Endothelial cell of umbilical vein (primary cell): Measurements from ENCODE around the gene METTL27. TPM values are rescaled to one million over a fixed set of nuclear protein-coding genes. Genes with fewer than 3 reads are reported as not detected.

Source experiments
- BruUV-seq: library from RNA; stranded (reverse); fragments of 400-500 nt; replicated peaks from 2 replicates; lab custom pipeline; 2021; lab: Mats Ljungman, UMichigan
- CTCF ChIA-PET: fragments of 300-600, 350-600 bp; sonication (Branson Sonifier 250); formaldehyde crosslinking; loops from one replicate; lab custom pipeline; 2021; ENCODE audit warnings: antibody characterized with exemption, inconsistent platforms; lab: Charles Lee
- POLR2A ChIA-PET: fragments of 300-600, 350-600 bp; sonication (Branson Sonifier 250); formaldehyde crosslinking; loops from one replicate; lab custom pipeline; 2021; ENCODE audit warnings: antibody characterized with exemption, inconsistent platforms; lab: Charles Lee
- DNase-seq: peaks from one replicate; pipeline ENCODE4 v3.0.0-alpha.2; 2011; ENCODE audit warnings: low read depth, low spot score
- FAIRE-seq: peaks from 2 replicates; lab custom pipeline; 2011; peaks lifted over from hg19 to GRCh38; lab: Jason Lieb, UNC
- H2AFZ ChIP-seq: 2 replicates; pipeline ENCODE4 v1.6.0; 2012; ENCODE audit warnings: low read depth, low read length, control low read depth, inconsistent platforms
- H3K27ac ChIP-seq: 2 replicates; pipeline ENCODE4 v1.5.1; 2011; ENCODE audit warnings: low read depth, mild to moderate bottlenecking, control low read depth, low read length, moderate library complexity; ENCODE audit not compliant: insufficient read depth
- H3K27me3 ChIP-seq, 2 experiments: 2 replicates each; pipeline versions ENCODE4 v1.6.0 to v1.6.1; 2011; ENCODE audit warnings: low read length in 2 of 2, mixed read lengths in 1 of 2; ENCODE audit not compliant: control insufficient read depth in 2 of 2, insufficient read depth in 2 of 2
- H3K36me3 ChIP-seq, 2 experiments: 2 replicates in 1 of 2; 3 replicates in 1 of 2; pipeline ENCODE4 v1.5.1; 2011; ENCODE audit warnings: low read length in 2 of 2, mild to moderate bottlenecking in 1 of 2, moderate library complexity in 1 of 2; ENCODE audit not compliant: control insufficient read depth in 2 of 2, insufficient read depth in 2 of 2; ENCODE audit errors: extremely low read depth in 1 of 2
- H3K4me1 ChIP-seq: 3 replicates; pipeline ENCODE4 v1.5.1; 2011; ENCODE audit warnings: mild to moderate bottlenecking, low read length; ENCODE audit not compliant: control insufficient read depth, insufficient read depth; ENCODE audit errors: extremely low read depth
- H3K4me2 ChIP-seq: 2 replicates; pipeline ENCODE4 v1.6.1; 2011; ENCODE audit warnings: low read length, control low read depth, mixed read lengths; ENCODE audit not compliant: insufficient read depth
- H3K4me3 ChIP-seq, 3 experiments: fragments of 200-600 bp in 1 of 3; sonication (generic), shearing (Covaris generic) in 1 of 3; replicated peaks in 1 of 3; 2 replicates each; pipeline ENCODE4 v1.5.1; 2011 to 2016; ENCODE audit warnings: control low read depth in 3 of 3, low read length in 3 of 3, mild to moderate bottlenecking in 2 of 3, inconsistent platforms in 1 of 3, low read depth in 1 of 3, moderate library complexity in 1 of 3; ENCODE audit not compliant: insufficient read depth in 1 of 3
- H3K79me2 ChIP-seq: 2 replicates; pipeline ENCODE4 v1.6.0; 2012; ENCODE audit warnings: low read length, inconsistent platforms; ENCODE audit not compliant: control insufficient read depth, insufficient read depth
- H3K9ac ChIP-seq: replicated peaks from 2 replicates; pipeline ENCODE3; 2011; ENCODE audit warnings: low read length, control low read depth; ENCODE audit not compliant: insufficient read depth; ENCODE audit errors: extremely low read depth
- H3K9me1 ChIP-seq: replicated peaks from 3 replicates; pipeline ENCODE4 v1.6.0; 2011; ENCODE audit warnings: mild to moderate bottlenecking, low read length; ENCODE audit not compliant: control insufficient read depth, insufficient read depth; ENCODE audit errors: extremely low read depth
- H3K9me3 ChIP-seq: replicated peaks from 2 replicates; pipeline ENCODE4 v1.5.1; 2012; ENCODE audit warnings: low read length, inconsistent platforms; ENCODE audit not compliant: control insufficient read depth, insufficient read depth
- H4K20me1 ChIP-seq: replicated peaks from 2 replicates; pipeline ENCODE3; 2011; ENCODE audit warnings: mild to moderate bottlenecking, low read length; ENCODE audit not compliant: control insufficient read depth, insufficient read depth; ENCODE audit errors: extremely low read depth
- CTCF ChIP-seq, 2 donors: IDR thresholded peaks; 1 replicate in 1 of 2; 2 replicates in 1 of 2; pipeline ENCODE4 v1.5.1; 2011; ENCODE audit warnings: low read length in 2 of 2, mild to moderate bottlenecking in 2 of 2, moderate library complexity in 2 of 2, control low read depth in 1 of 2, inconsistent platforms in 1 of 2, low read depth in 1 of 2; ENCODE audit not compliant: insufficient read depth in 1 of 2; ENCODE audit errors: extremely low read depth in 1 of 2
- EZH2 ChIP-seq: IDR thresholded peaks from 2 replicates; pipeline ENCODE4 v1.6.1; 2012; ENCODE audit warnings: borderline replicate concordance, low read depth, mild to moderate bottlenecking, moderate library complexity, low read length, inconsistent platforms; ENCODE audit not compliant: severe bottlenecking
- FOS ChIP-seq: IDR thresholded peaks from 2 replicates; pipeline ENCODE4 v1.6.1; 2011; ENCODE audit warnings: mild to moderate bottlenecking, low read length, moderate library complexity, borderline replicate concordance; ENCODE audit not compliant: insufficient read depth
- GATA2 ChIP-seq: IDR thresholded peaks from 2 replicates; pipeline ENCODE4 v1.7.0; 2011; ENCODE audit warnings: low read depth, mild to moderate bottlenecking, moderate library complexity, mixed read lengths, low read length; ENCODE audit not compliant: insufficient read length, insufficient read depth
- JUN ChIP-seq: IDR thresholded peaks from 2 replicates; pipeline ENCODE4 v1.6.1; 2011; ENCODE audit warnings: borderline replicate concordance, low read depth; ENCODE audit not compliant: insufficient read length, insufficient read depth
- MAX ChIP-seq: IDR thresholded peaks from 2 replicates; pipeline ENCODE4 v1.6.1; 2011; ENCODE audit not compliant: insufficient read depth, insufficient read length
- MYC ChIP-seq: IDR thresholded peaks from one replicate; pipeline ENCODE4 v1.6.1; 2011; ENCODE audit warnings: mild to moderate bottlenecking, low read depth, low read length
- POLR2A ChIP-seq: IDR thresholded peaks from 2 replicates; pipeline ENCODE4 v1.6.1; 2012; ENCODE audit warnings: low read depth, mild to moderate bottlenecking, control low read depth, low read length
- POLR2AphosphoS5 ChIP-seq: IDR thresholded peaks from 2 replicates; pipeline ENCODE4 v1.6.1; 2012; ENCODE audit warnings: low read depth, mild to moderate bottlenecking, control low read depth, low read length, moderate library complexity; ENCODE audit not compliant: insufficient read depth
- dilution Hi-C: fragments of 300-500 bp; cut with MboI; formaldehyde crosslinking; loops from one replicate; pipeline ENCODE4 v1.15.0; 2019; ENCODE audit warnings: low sequenced_read_pairs; ENCODE audit not compliant: extremely low pct_ligation_motif_present
- intact Hi-C: fragments of 100-400 bp; cut with micrococcal nuclease; formaldehyde crosslinking; loops from one replicate; pipeline ENCODE4 v1.10.0; 2022
- polyA plus RNA-seq, 4 experiments: library from polyadenylated mRNA; depleted of rRNA in 3 of 4; stranded (reverse) in 3 of 4; unstranded in 1 of 4; fragments of >200 nt; gene quantifications; 2 replicates each; pipeline versions ENCODE4 v1.2.1 to v1.2.3, GENCODE V29; 2011 to 2012; ENCODE audit warnings: missing spikeins in 1 of 4
- total RNA-seq: library from RNA; stranded (reverse); gene quantifications from 2 replicates; pipeline ENCODE4 v1.2.3, GENCODE V29; 2021

METTL27 gene
- total and polyA plus RNA-seq, 2 donors (not counting 3 experiments of a cell fraction or from before 2014, with no cell fraction given) = 6.9 to 10.8 TPM

GRCh38 chr7:73809467-73809951 is 32.8 kb downstream of the METTL27 start:
- no peak overlapping the region for H3K27ac ChIP-seq
- ChIA-PET CTCF (interaction anchor here (0.8 to 7.7 kb wide), 3 partner anchors 9 to 217 kb away, joined by 3 to 110 read pairs (median 15); no protein-coding TSS in a partner anchor), POLR2A (no interaction called here)
- intact Hi-C loops (no loop called here), dilution Hi-C loops (no loop called here)
- DNase-seq = no peak
- no peak overlapping the region for H3K4me3 ChIP-seq
- H3K9me3 ChIP-seq = no peaks in the 10 kb centered on the region
- H3K4me1 ChIP-seq = no peaks in the 10 kb centered on the region
- no peak overlapping the region for H3K4me2 ChIP-seq
- no peak for FAIRE-seq
- no peaks in the 10 kb centered on the region for H3K27me3 ChIP-seq
- H2AFZ ChIP-seq = no peak overlapping the region
- H3K9me1 ChIP-seq = no peaks in the 10 kb centered on the region
- H4K20me1 ChIP-seq = no peaks in the 10 kb centered on the region
- no peak overlapping the region for H3K9ac ChIP-seq
- TF ChIP-seq MYC (no peak), JUN (no peak), EZH2 (no peak), MAX (no peak), POLR2AphosphoS5 (no peak), GATA2 (no peak), FOS (no peak), CTCF (IDR thresholded peaks at IDR 0.05; ENCODE audit: extremely low read depth in 1 of 2, insufficient read depth in 1 of 2, low read depth in 1 of 2, low read length in 2 of 2) (no peak), POLR2A (no peak)
- no peaks in the 10 kb centered on the region for H3K36me3 ChIP-seq
- H3K79me2 ChIP-seq = no peaks in the 10 kb centered on the region
- no TSS peak for BruUV-seq
